HG03442 (cell line): ENCODE data around the gene SLC13A4.
"Not testable (repeated sequence)": the region's sequence is repeated elsewhere in the genome, so short reads cannot be mapped to it uniquely, and the experiment has no call there.

ENCODE experiments used
- ATAC-seq: cut with Tn5 transposase; IDR thresholded peaks from one replicate; pipeline ENCODE4 v1.9.1; 2021; ENCODE audit warnings: mild to moderate bottlenecking, moderate library complexity; ENCODE audit not compliant: unreplicated experiment

SLC13A4 gene

GRCh38 chr7:135753616-135754413 lies 25.8 kb upstream of the SLC13A4 start:
- ATAC-seq = no peak

- ATAC-seq = no peak
Observed at GRCh38 chr7:135748770-135749169, 20.8 kb upstream of the SLC13A4 start, which contains the start of gene FAM180A. Gene FAM180A (minus strand): TSS chr7:135748813. CDS start chr7:135748580, 233 bp downstream.

- ATAC-seq = no peak
Observed at GRCh38 chr7:135747366-135747765, 19.4 kb upstream of the SLC13A4 start.

GRCh38 chr7:135745703-135746312 lies 17.8 kb upstream of the SLC13A4 start:
- ATAC-seq = no peak

GRCh38 chr7:135744938-135745702 lies 17.1 kb upstream of the SLC13A4 start:
- ATAC-seq = no peak

- ATAC-seq = no peak
Observed at GRCh38 chr7:135743907-135744731, 16.1 kb upstream of the SLC13A4 start.

- ATAC-seq = no peak
Observed at GRCh38 chr7:135742371-135742770, 14.4 kb upstream of the SLC13A4 start.

- ATAC-seq = no peak
Observed at GRCh38 chr7:135741905-135742304, 13.9 kb upstream of the SLC13A4 start.

- ATAC-seq = no peak
Observed at GRCh38 chr7:135740889-135741288, 12.9 kb upstream of the SLC13A4 start.

GRCh38 chr7:135737306-135737647 lies 9.3 kb upstream of the SLC13A4 start:
- not testable (repeated sequence) for ATAC-seq

GRCh38 chr7:135736586-135737305 lies 8.8 kb upstream of the SLC13A4 start:
- no peak for ATAC-seq

- ATAC-seq = no peak
Observed at GRCh38 chr7:135734343-135734689, 6.3 kb upstream of the SLC13A4 start.

- ATAC-seq = no peak
Observed at GRCh38 chr7:135733603-135734342, 5.8 kb upstream of the SLC13A4 start.

- ATAC-seq = no peak
Observed at GRCh38 chr7:135731131-135731530, 3.1 kb upstream of the SLC13A4 start.

- ATAC-seq = no peak
Observed at GRCh38 chr7:135729230-135729629, 1.2 kb upstream of the SLC13A4 start.

- no peak for ATAC-seq
Observed at GRCh38 chr7:135726911-135727673, 894 bp downstream of the SLC13A4 start.

- ATAC-seq = no peak
Observed at GRCh38 chr7:135726276-135726788, 1.7 kb downstream of the SLC13A4 start.

GRCh38 chr7:135723411-135723810 lies 4.6 kb downstream of the SLC13A4 start:
- ATAC-seq = no peak
